ENCODE data around the gene FOXN3.

GRCh38 chr14:89384023-89384422 lies 33.0 kb downstream of the FOXN3 start:
- TF ChIP-seq, protein P1, sequence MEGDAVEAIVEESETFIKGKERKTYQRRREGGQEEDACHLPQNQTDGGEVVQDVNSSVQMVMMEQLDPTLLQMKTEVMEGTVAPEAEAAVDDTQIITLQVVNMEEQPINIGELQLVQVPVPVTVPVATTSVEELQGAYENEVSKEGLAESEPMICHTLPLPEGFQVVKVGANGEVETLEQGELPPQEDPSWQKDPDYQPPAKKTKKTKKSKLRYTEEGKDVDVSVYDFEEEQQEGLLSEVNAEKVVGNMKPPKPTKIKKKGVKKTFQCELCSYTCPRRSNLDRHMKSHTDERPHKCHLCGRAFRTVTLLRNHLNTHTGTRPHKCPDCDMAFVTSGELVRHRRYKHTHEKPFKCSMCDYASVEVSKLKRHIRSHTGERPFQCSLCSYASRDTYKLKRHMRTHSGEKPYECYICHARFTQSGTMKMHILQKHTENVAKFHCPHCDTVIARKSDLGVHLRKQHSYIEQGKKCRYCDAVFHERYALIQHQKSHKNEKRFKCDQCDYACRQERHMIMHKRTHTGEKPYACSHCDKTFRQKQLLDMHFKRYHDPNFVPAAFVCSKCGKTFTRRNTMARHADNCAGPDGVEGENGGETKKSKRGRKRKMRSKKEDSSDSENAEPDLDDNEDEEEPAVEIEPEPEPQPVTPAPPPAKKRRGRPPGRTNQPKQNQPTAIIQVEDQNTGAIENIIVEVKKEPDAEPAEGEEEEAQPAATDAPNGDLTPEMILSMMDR (IDR thresholded peaks at IDR 0.05): no peak
- no peak for TF ChIP-seq POLR2A (IDR thresholded peaks at IDR 0.05)
- no peak for TF ChIP-seq POLR2AphosphoS5 (IDR thresholded peaks at IDR 0.05)
